GM21447 (cell line): ENCODE measurements around the gene DNM3.

ENCODE experiments used
- ATAC-seq: cut with Tn5 transposase; IDR thresholded peaks from one replicate; pipeline ENCODE4 v1.9.1; 2021; ENCODE audit not compliant: unreplicated experiment

DNM3 gene

DNA sequence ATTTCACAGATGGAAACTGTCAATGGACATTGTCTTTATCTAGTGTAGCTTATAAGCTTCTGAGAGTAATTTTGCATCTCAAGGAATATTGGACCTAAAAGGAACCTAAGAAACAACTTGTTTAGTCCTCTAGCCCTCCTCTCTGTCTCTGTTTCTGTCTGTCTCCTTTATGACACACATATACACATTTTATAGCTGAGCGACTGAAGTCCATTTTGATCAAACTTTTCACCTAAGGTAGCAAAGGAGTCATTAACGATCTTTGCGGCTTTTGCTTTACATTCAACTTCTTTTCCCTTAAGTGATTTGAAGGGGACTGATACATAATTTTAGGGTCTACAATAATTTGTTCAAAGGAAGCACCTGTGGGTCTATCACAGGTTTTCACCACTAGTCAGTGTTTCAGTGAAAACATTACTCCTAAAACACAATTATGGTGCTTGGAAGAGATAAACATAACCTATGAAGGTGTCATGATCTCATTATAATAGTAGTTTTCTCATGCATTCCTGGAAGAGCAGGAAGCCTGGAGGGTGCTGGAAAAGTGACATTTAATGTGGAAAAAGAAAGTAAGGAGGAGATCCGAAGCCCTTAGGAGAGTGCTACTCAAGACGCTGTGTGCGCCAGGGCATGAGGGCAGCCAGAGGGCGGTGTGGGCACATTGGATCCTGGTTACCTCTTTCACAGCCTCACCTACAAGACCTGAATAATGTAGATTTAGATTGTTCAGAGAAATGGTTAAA is 248.6 kb downstream of the DNM3 start:
- peak; percentile 61 for ATAC-seq

DNA sequence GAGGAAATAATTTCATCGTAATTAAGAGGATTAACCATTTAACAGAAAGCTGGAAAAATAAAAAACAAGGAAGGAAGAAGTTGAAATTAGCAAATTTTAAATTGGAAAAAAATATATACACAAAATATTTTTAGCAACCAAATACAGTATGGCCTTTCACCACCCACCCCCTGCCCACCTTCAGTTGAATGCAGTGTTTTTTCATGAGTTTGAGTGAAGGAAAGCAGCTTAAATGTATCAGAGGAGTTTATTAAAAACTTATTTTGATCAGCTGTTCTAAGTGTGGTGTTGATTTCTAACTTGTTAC is 249.2 kb downstream of the DNM3 start:
- no peak for ATAC-seq

DNA sequence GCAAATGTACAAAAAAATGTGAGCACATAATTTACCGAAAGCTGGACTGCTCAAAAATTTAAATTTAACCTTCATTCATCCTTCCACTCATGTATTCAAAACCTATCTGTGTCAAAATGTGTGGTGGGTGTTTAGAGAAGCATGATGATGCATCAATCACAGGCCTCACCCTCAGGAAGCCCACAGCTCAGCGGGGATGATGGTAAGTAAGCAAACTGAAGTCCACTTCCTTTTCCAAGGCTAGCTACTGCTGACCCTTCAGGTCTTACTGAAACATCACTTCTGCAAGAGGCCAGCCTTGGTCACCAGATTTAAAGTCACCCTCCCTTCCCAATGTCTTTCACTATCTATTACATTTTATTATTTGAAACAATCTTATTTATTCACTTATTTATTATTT is 254.5 kb downstream of the DNM3 start:
- no peak for ATAC-seq

DNA sequence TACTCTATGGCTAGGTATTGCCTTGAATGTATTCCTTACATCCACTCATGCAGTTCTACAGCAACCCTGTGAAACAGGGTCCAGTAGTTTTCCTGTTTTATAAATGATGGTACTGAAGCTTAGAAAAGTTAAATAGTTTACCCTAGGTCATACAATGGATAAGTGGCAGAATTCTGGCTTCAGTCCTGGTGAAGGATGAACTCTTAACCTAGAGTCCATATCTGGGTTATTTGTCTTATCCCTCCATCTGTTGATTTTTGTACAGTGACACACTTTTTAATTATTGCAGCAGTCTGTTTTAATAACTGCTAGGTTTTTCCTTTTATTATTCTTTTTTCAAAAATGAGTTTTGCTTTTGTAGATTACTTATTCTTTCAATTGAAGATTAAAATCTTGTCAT is 263.9 kb downstream of the DNM3 start:
- no peak for ATAC-seq

DNA sequence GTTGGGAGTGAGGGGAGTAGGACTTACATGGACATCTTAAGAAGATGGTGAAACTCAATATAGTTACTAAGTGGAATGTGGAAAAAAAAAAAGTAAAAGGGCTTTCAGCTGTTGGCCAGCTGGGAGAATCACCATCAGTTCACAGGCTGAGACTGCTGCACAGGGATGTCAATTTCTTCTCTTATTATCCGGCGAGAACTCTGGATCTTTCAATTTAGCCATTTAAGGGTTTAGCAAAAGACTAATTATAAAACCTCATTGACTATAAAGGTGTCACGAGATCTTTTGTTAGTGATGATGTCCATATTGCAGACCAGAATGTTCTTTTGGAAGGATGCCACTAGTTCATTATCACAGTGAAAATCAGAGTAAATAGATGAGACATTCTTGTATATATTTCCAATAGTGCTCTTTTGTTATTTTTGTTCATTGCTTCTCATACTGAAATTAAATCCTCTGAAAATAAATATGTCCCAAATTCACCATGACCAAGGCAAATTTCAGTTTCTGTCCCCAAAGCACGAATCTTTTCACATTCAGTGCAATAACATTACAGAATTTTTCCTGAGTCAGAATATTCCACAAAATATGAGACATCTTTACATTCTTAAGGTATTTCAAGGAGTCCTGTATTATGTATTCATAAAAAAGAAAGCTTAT is 266.1 kb downstream of the DNM3 start:
- no peak for ATAC-seq

DNA sequence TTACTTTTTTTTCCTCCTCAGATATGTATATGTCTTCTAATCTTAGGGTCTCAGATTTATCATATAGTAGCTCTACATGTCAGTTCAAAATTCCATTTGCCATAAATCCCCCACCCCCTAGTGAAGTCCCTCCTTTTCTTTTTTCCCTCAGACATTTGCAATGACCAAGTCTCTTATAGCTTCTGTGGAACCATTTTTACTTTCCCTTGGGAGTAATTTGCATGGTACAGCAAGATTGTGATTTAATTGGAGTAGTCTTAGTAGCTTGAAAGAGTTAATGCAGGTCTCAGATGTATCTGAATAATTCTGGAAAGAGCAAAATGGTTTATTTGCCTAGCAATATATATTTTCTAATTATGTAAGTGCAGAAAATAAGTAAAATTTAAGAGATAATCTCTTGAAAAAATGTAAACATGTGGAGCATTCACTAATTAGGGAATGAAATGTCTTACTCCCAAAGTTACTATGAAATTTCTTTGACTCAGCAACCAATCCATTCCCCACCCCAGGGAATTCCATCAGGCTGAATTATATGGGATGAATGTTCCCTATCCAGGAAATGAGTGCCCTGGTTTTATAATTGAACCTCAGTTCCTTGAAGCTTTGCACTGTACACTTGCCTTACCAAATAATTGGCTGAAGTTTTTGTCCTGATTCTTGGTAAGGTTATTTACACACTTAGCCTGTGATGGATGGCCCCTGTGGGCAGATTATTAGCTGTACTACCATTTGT is 267.0 kb downstream of the DNM3 start:
- no peak for ATAC-seq

DNA sequence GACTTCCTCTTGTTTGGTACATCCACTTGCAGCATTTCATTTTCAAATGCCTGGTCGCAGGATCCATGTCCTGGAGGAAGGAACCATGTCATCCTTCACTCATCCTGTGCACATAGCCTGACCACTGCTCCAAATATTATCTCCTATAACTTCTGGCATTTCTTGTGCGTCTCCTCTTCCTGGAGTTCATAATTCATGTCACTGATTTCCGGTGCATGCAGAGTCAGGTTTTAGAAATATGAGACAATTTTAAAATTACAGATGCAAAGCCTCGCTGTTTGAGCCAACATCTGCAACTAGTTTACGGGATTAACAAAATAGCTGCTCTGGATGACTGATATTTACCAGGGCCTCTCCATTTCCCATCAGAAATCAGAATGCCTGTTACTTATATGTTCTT is 268.1 kb downstream of the DNM3 start:
- no peak for ATAC-seq

DNA sequence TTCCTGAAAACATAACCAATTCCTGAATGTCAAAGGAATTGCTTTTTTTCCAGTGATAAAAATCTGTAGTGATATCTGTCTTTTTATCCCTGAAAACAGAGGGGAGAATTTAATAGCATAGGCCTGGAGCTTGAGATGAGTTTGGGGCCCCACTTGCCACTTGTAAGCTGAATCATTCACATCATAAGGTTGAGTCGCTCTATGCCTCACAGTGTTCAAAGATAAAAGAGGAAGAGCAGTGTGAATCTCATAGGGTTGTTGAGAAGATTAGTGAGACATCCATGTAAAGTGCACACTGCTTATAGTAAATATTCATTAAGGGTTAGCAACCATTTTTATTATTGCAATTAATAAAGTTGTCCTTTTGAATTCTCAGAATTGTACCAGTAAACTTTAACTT is 271.3 kb downstream of the DNM3 start:
- ATAC-seq = no peak

DNA sequence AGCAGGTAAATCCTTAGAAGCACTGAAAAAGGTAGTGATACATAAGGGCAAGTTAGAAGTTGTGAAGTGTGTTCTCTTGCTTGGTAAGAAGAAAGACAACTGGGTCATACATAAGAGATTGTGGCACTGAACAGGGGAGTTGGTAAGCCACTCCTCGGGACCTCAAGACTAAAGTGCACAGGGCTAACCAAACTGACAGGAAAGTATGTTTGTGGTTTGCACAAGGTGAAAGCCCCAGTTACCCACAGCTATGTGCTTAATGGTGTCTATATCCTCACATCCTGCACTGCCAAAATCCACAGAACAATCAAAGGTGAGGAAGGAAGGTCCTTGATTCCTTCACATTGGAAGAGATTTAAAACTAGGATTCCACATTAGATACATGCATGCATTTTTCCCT is 276.5 kb downstream of the DNM3 start:
- ATAC-seq = no peak

DNA sequence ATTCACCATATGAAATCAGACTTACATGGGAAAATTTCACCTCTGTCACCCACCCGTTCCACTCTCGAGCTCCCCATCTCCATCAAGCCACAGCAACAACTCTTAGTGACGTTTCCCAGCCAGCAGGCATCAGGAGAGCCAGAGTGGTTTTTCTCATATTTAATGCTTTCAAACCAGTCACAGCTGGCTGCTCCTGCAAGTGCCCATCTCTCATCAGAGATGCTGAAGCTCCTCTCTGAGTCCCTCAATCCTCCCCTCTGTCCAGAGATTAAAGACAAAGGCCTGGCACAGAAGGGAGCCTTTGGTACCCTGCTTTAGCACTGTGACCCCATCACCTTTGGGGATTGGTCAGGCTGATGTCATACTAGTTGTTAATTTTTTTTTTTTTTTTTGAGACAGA is 277.3 kb downstream of the DNM3 start:
- no peak for ATAC-seq

DNA sequence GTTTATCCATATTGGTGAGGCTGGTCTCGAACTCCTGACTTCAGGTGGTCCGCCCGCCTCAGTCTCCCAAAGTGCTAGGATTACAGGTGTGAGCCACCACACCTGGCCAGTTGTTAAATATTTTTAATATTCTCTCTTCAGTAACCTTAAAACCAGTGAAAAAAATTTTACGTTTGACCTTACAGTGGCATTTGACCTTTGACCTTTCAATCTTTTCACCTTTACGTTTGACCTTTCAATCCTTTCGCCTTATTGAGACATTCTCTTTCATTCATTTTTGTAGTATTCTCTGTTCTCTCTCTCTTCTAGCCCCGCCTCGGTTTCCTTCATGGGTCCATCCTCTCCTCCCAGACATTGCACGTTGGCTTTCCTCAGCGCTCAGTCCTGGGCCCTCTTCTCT is 277.9 kb downstream of the DNM3 start:
- ATAC-seq = no peak

DNA sequence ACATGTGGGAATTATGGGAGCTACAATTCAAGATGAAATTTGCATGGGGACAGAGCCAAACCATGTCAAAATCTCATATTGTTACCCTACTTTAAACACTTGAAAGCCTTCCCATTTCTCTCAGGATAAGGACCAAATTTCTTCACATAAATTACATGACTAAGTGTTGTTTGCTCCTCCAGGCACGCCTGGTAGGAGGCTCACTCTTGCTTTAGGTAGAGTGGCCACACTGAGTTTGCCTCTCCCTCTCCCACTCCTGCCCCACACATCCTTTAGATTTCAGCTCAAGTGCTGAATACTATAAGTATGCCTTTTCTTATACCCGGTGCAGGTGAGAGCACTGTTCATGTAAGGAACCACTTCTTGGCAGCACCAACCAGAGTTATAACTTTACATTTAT is 279.1 kb downstream of the DNM3 start:
- ATAC-seq = no peak

DNA sequence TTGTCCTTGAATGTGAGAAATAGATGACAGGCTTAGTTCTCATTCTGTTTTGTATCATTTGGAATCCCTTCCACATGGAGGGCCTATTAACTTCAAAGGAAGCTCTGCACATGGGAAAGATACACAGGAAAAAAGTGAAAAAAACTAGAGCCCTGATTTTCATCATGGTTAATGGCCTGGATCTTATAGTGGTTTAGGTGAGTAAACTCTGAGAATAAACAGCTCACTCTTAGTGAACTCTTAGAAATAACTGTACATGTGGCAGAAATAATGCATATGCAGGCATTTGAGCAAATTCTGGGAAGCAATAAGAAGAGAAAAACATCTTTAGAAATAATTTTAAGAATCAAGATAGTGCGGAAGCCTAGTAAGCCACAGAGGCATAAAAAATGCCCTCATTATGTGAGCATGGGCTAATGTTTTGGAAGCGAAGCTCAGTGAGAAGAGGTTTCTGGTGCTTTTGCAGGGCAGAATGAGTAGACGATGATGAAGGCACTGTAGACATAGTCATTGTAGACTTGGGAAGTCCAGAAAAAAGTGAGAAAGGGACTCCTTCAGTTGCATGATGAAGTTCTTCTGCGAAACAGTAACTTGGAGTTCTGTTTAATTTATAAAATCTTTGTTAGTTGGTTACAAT is 279.9 kb downstream of the DNM3 start:
- no peak for ATAC-seq

DNA sequence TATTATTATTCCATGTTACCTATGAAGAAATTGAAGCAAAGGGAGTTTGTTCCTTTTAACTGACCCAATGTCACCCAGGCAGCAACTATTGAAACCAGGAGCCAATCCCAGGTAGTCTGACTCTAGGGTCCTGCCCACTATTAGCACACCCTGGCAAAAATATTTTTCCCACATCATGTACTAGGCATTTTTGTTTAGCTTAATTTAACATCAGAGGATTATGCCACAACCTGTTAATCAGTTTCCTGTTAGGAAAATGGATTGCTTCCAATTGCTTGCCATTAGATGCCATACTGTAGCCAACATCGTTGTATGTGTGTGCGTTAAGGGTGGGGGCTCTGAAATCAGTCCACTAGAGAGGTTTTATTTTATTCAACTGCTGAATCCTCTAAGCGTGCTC is 281.1 kb downstream of the DNM3 start:
- no peak for ATAC-seq

DNA sequence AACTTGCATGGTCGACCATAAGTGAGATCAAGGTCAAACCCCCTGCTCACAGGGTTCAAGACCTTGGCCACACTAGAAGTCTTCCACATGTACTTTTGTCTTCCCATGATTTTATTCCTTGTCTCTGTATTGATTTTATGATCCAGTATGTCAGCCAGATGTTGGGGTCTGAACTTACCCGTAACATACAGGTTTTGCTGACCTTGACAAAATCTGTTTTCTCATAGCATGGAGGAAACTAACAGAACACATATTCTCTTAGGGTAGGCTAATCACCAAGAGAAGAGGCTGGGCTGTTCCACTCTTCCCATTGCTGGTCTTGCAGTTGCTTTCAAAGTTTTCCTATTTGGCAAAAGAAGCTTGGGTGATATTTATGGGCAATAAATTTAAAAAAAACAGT is 284.0 kb downstream of the DNM3 start:
- ATAC-seq = no peak

DNA sequence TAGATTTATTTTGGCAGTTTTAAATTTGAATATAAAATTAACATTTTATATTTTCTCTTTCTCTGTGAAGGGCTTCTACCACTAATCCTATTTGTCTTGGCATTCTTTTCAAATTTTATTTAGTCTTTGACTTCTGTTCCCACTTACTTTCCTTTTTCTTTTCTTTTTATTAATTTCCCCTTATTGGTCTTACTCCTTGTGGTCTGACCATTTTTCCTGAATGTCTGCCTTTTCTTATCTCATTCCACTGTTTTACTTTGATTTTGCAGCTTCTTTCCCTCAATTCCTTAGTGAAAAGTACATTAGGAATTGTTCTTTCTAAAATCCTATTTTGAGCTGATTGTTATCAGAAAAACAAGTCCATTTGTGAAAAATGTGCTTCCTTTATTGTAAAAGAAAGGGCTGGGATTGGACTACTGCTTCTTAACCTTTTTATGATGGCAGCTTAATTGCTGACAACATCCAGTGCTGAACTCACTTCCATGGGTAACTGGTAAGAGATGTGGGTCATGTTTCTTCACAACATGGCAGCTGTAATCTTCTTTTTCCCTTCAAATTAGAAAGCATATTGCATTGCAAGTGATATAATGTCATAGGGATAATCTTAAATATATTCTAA is 284.6 kb downstream of the DNM3 start:
- ATAC-seq = no peak

DNA sequence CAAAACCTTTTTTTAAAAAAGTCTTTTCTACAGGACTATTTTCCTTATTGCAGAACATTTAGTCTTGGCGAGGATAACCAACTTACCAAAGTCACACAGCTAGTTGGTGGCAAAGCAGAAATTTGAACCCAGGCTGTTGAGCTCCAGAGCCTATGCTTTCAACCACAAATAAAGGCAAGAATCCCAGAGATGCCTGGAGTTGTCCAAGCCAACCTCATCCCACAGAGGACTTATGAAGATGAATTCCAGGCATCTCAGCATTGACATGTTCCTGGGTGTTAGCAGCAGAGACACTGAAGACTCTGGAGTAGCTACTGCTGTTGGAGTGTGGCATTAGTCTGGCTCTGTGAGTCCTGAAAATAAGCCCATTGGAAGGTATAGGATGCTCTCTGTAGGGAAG is 291.5 kb downstream of the DNM3 start:
- ATAC-seq = no peak

DNA sequence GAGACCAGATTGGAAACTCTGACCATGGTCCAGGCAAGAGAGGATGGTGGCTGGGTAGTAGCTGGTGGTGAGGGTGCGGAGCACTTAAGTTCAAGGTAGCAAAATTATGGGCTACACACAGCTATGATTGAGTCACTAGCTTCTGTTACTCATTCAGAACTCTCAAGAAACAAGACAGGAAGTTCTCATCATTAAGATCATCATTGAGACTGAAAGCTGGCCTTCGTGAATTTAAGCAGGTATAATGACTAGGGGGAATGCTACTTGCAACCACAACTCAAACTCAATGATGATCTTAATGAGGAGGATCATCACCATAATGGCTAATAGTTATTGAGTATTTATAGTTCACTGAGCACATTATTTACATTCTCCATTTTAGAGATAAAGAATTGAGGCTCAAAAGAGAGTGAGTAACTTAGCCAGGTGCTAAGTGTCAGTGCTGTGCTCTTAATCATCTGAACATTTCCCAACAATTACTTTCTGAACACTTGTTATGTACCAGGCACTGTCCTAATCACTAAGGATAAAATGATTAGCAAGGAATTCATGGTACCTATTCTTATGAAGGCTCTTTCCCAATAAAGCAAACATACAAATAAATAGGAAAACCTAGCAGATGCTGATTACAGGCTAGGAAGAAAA is 292.9 kb downstream of the DNM3 start:
- ATAC-seq = peak; percentile 87

DNA sequence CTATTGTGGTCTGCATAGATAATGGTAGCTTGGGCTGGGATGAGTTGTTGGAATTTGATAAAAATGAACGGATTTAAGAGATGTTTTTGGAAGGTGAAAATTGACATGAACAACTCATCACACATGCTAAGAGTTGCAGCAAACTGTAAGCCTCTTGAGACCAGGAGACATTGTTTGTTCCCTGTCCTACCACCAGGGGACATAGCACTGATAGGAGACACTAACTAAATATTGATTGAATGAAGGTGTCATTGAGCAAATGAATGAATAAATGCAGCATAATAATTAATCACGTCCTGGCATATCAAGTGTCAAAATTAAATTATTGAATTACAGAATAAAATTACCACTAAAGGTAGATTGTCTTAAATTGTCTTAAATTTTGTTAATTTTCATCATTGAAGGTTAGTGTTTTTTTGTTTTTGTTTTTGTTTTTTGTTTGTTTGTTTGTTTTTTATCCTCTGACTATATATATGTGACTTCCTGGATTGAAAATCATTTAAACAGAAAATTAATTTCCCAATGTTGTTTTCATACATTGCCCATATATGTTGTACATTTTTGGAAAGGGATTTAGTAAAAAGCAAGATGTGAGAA is 293.9 kb downstream of the DNM3 start:
- no peak for ATAC-seq

DNA sequence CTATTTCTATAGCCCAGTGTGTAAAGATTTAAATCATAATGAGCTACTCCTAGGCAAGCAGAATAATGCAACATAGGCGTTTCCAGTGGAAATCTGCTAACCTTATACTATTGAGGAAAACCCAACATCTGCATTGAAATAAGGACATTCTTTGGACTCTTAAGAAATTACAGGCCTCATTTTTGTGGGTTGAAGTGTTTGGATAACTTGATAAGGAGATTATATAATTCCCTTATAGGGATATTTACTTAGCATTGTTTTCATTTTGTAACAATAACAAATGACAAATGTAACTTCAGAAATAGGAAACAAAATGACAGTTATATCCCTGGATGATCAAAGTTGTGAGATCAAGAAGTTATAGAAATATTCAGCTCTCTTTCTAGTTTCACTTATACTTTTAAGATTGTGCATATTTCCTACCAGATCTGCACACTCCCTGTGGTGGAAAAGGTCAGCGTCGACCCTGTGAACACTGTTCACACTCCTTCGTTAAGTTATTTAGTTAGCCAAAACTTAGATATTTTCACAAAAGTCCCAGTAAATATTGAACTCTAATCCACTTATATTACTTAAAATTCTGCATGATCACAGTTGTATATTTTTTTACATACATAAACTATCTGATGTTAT is 294.8 kb downstream of the DNM3 start:
- ATAC-seq = no peak
